ENCODE results near the gene PXDN. TPM values are rescaled to one million over a fixed set of nuclear protein-coding genes. Genes with fewer than 3 reads are reported as not detected.

PXDN gene
- total RNA-seq, 4 donors from 2014 or later, result 9.0 to 46.2 (median 18.5) TPM

- in situ Hi-C loops (cut with MboI; ENCODE audit: low pct_ligation_motif_present in 1 of 4, low pct_unique_long_range_greater_than_20kb in 1 of 4, low sequenced_read_pairs in 3 of 4) (no loop called here), intact Hi-C loops (cut with DNase I; ENCODE audit: low total_unique reads) (no loop called here)
- Histone ChIP-seq H3K36me3 (no peaks in the 10 kb centered on the region), H3K27ac (no peak overlapping the region), H3K27me3 (no peaks in the 10 kb centered on the region), H3K9me3 (no peaks in the 10 kb centered on the region), H3K4me1 (no peaks in the 10 kb centered on the region), H3K4me3 (no peak overlapping the region)
- WGBS, 2 donors (ENCODE audit: low coverage in 1 of 2), result 62 to 86% methylated on average over 8 to 14 of the region's 14 CpGs
- no peak for TF ChIP-seq POLR2AphosphoS5 (IDR thresholded peaks at IDR 0.05)
- no peak for TF ChIP-seq POLR2A (IDR thresholded peaks at IDR 0.05)
- TF ChIP-seq EP300 (IDR thresholded peaks at IDR 0.05; ENCODE audit: low read depth), result no peak
- no peak for TF ChIP-seq CTCF (IDR thresholded peaks at IDR 0.05)
- no peak for DNase-seq
Measured at GRCh38 chr2:1686784-1687105, 57.6 kb downstream of the PXDN start.

- H3K9me3 ChIP-seq, result no peaks in the 10 kb centered on the region
- DNase-seq, result no peak
- WGBS, 2 donors (ENCODE audit: low coverage in 1 of 2), result 75 to 80% methylated on average over 5 to 21 of the region's 21 CpGs
- in situ Hi-C loops (cut with MboI; ENCODE audit: low pct_ligation_motif_present in 1 of 4, low pct_unique_long_range_greater_than_20kb in 1 of 4, low sequenced_read_pairs in 3 of 4) (no loop called here), intact Hi-C loops (cut with DNase I; ENCODE audit: low total_unique reads) (no loop called here)
- no peak overlapping the region for H3K27ac ChIP-seq
- H3K27me3 ChIP-seq, result no peaks in the 10 kb centered on the region
- no peaks in the 10 kb centered on the region for H3K4me1 ChIP-seq
- no peak overlapping the region for H3K4me3 ChIP-seq
- no peaks in the 10 kb centered on the region for H3K36me3 ChIP-seq
- no peak for TF ChIP-seq EP300 (IDR thresholded peaks at IDR 0.05; ENCODE audit: low read depth)
- TF ChIP-seq CTCF (IDR thresholded peaks at IDR 0.05), result no peak
- TF ChIP-seq POLR2A (IDR thresholded peaks at IDR 0.05), result no peak
- no peak for TF ChIP-seq POLR2AphosphoS5 (IDR thresholded peaks at IDR 0.05)
Measured at GRCh38 chr2:1685957-1686783, 58.1 kb downstream of the PXDN start.

- H3K27ac ChIP-seq, result no peak overlapping the region
- no peaks in the 10 kb centered on the region for H3K27me3 ChIP-seq
- intact Hi-C loops (cut with DNase I; ENCODE audit: low total_unique reads), result no loop called here
- H3K36me3 ChIP-seq, result no peaks in the 10 kb centered on the region
- H3K9me3 ChIP-seq, result no peaks in the 10 kb centered on the region
- no peak overlapping the region for H3K4me3 ChIP-seq
- H3K4me1 ChIP-seq, result no peaks in the 10 kb centered on the region
- 92% methylated on average over 36 of the region's 36 CpGs; no CpG with 5 or more reads in 1 of the 2 donors for WGBS, 2 donors (ENCODE audit: low coverage in 1 of 2)
- DNase-seq, result no peak
- TF ChIP-seq EP300 (IDR thresholded peaks at IDR 0.05; ENCODE audit: low read depth) (no peak), CTCF (IDR thresholded peaks at IDR 0.05) (no peak), POLR2A (IDR thresholded peaks at IDR 0.05) (no peak), POLR2AphosphoS5 (IDR thresholded peaks at IDR 0.05) (no peak)
- in situ Hi-C loops (cut with MboI; ENCODE audit: low pct_ligation_motif_present in 1 of 4, low pct_unique_long_range_greater_than_20kb in 1 of 4, low sequenced_read_pairs in 3 of 4), result no loop called here
Measured at GRCh38 chr2:1685078-1685956, 59.0 kb downstream of the PXDN start.

- DNase-seq, result no peak
- in situ Hi-C loops (cut with MboI; ENCODE audit: low pct_ligation_motif_present in 1 of 4, low pct_unique_long_range_greater_than_20kb in 1 of 4, low sequenced_read_pairs in 3 of 4), result no loop called here
- intact Hi-C loops (cut with DNase I; ENCODE audit: low total_unique reads), result no loop called here
- WGBS, 2 donors (ENCODE audit: low coverage in 1 of 2), result 90 to 94% methylated on average over 1 of the region's 1 CpG
- H3K9me3 ChIP-seq, result no peaks in the 10 kb centered on the region
- H3K27me3 ChIP-seq, result no peaks in the 10 kb centered on the region
- H3K4me1 ChIP-seq, result no peaks in the 10 kb centered on the region
- H3K27ac ChIP-seq, result no peak overlapping the region
- TF ChIP-seq EP300 (IDR thresholded peaks at IDR 0.05; ENCODE audit: low read depth) (no peak), CTCF (IDR thresholded peaks at IDR 0.05) (no peak), POLR2A (IDR thresholded peaks at IDR 0.05) (no peak), POLR2AphosphoS5 (IDR thresholded peaks at IDR 0.05) (no peak)
- H3K4me3 ChIP-seq, result no peak overlapping the region
- no peaks in the 10 kb centered on the region for H3K36me3 ChIP-seq
Measured at GRCh38 chr2:1683297-1683696, 61.0 kb downstream of the PXDN start.
